ENCODE results near the gene BDKRB2.

BDKRB2 gene

GRCh38 chr14:96198430-96199130 lies 6.1 kb upstream of the BDKRB2 start:
- no peak for DNase-seq (ENCODE audit: low spot score)

GRCh38 chr14:96201157-96201556 lies 3.5 kb upstream of the BDKRB2 start:
- DNase-seq (ENCODE audit: low spot score) = no peak

GRCh38 chr14:96201965-96202364 lies 2.7 kb upstream of the BDKRB2 start:
- no peak for DNase-seq (ENCODE audit: low spot score)

GRCh38 chr14:96202441-96203094 lies 2.1 kb upstream of the BDKRB2 start:
- no peak for DNase-seq (ENCODE audit: low spot score)

GRCh38 chr14:96203116-96203515 lies 1.5 kb upstream of the BDKRB2 start:
- DNase-seq (ENCODE audit: low spot score) = no peak

- DNase-seq (ENCODE audit: low spot score) = no peak
Measured at GRCh38 chr14:96203635-96204034, 1.0 kb upstream of the BDKRB2 start.

- peak; percentile 16 for DNase-seq (ENCODE audit: low spot score)
Measured at GRCh38 chr14:96205059-96205977, 679 bp downstream of the BDKRB2 start.

- no peak for DNase-seq (ENCODE audit: low spot score)
Measured at GRCh38 chr14:96205978-96206360, 1.3 kb downstream of the BDKRB2 start.

- DNase-seq (ENCODE audit: low spot score) = no peak
Measured at GRCh38 chr14:96206461-96206860, 1.8 kb downstream of the BDKRB2 start.

- DNase-seq (ENCODE audit: low spot score) = no peak
Measured at GRCh38 chr14:96207686-96208085, 3.0 kb downstream of the BDKRB2 start.

GRCh38 chr14:96208739-96209138 lies 4.1 kb downstream of the BDKRB2 start:
- no peak for DNase-seq (ENCODE audit: low spot score)

GRCh38 chr14:96212140-96212539 lies 7.5 kb downstream of the BDKRB2 start:
- no peak for DNase-seq (ENCODE audit: low spot score)

- no peak for DNase-seq (ENCODE audit: low spot score)
Measured at GRCh38 chr14:96212896-96213295, 8.3 kb downstream of the BDKRB2 start.

- no peak for DNase-seq (ENCODE audit: low spot score)
Measured at GRCh38 chr14:96213871-96214465, 9.3 kb downstream of the BDKRB2 start.

GRCh38 chr14:96214793-96215192 lies 10.2 kb downstream of the BDKRB2 start:
- no peak for DNase-seq (ENCODE audit: low spot score)

- no peak for DNase-seq (ENCODE audit: low spot score)
Measured at GRCh38 chr14:96215452-96216244, 11.0 kb downstream of the BDKRB2 start.

- DNase-seq (ENCODE audit: low spot score) = no peak
Measured at GRCh38 chr14:96216627-96217026, 12.0 kb downstream of the BDKRB2 start.

GRCh38 chr14:96217376-96217913 lies 12.8 kb downstream of the BDKRB2 start:
- DNase-seq (ENCODE audit: low spot score) = no peak

GRCh38 chr14:96221109-96221650 lies 16.5 kb downstream of the BDKRB2 start:
- no peak for DNase-seq (ENCODE audit: low spot score)

- no peak for DNase-seq (ENCODE audit: low spot score)
Measured at GRCh38 chr14:96221841-96222240, 17.2 kb downstream of the BDKRB2 start.

Data from NAMALWA (cell line).